Calu3 (cell line): ENCODE measurements around the gene INAVA. TPM values are rescaled to one million over a fixed set of nuclear protein-coding genes. Genes with fewer than 3 reads are reported as not detected.
"Not testable (repeated sequence)": the region's sequence is repeated elsewhere in the genome, so short reads cannot be mapped to it uniquely, and the experiment has no call there.

ENCODE experiments used
- BruUV-seq: library from RNA; stranded (reverse); fragments of 400-500 nt; replicated peaks from 2 replicates; lab custom pipeline; 2021; lab: Mats Ljungman, UMichigan
- CTCF ChIA-PET: fragments of 300-600 bp; sonication (Branson Sonifier 250); formaldehyde crosslinking; loops from one replicate; lab custom pipeline; 2022; ENCODE audit warnings: antibody characterized with exemption; lab: Charles Lee
- DNase-seq: peaks from one replicate; pipeline ENCODE4 v3.0.0; 2022
- H3K27ac Mint-ChIP-seq: one replicate; pipeline ENCODE4 v1.8.0; 2022; ENCODE audit warnings: mixed read lengths; ENCODE audit not compliant: unreplicated experiment
- H3K27me3 Mint-ChIP-seq: one replicate; pipeline ENCODE4 v1.8.0; 2022; ENCODE audit warnings: mixed read lengths; ENCODE audit not compliant: unreplicated experiment
- H3K36me3 Mint-ChIP-seq: one replicate; pipeline ENCODE4 v1.8.0; 2022; ENCODE audit warnings: mild to moderate bottlenecking, moderate library complexity, mixed read lengths; ENCODE audit not compliant: insufficient read depth, unreplicated experiment
- H3K4me1 Mint-ChIP-seq: one replicate; pipeline ENCODE4 v1.8.0; 2022; ENCODE audit warnings: mild to moderate bottlenecking, low read depth, mixed read lengths; ENCODE audit not compliant: unreplicated experiment
- H3K4me3 Mint-ChIP-seq: one replicate; pipeline ENCODE4 v1.8.0; 2022; ENCODE audit warnings: mild to moderate bottlenecking, low read depth, moderate library complexity, mixed read lengths; ENCODE audit not compliant: unreplicated experiment
- H3K9me3 Mint-ChIP-seq: one replicate; pipeline ENCODE4 v1.8.0; 2022; ENCODE audit warnings: low read depth, mixed read lengths; ENCODE audit not compliant: unreplicated experiment
- CTCF ChIP-seq: fragments of 200-600 bp; IDR thresholded peaks from one replicate; pipeline ENCODE4 v1.8.0; 2022; ENCODE audit warnings: antibody characterized with exemption; ENCODE audit not compliant: unreplicated experiment
- intact Hi-C: fragments of 100-400 bp; cut with micrococcal nuclease; formaldehyde crosslinking; loops from one replicate; pipeline ENCODE4 v1.10.0; 2022; ENCODE audit not compliant: unreplicated experiment
- total RNA-seq: library from RNA; stranded (reverse); gene quantifications from 2 replicates; pipeline ENCODE4 v1.2.3, GENCODE V29; 2022

Gene INAVA
- total RNA-seq, 1 experiment from 2014 or later, result 175 TPM

- intact Hi-C loops, result no loop called here
- CTCF ChIA-PET, result no interaction called here
- Mint-ChIP-seq H3K36me3 (peaks cover 13% of the 10 kb centered on the region), H3K4me3 (no peak overlapping the region), H3K9me3 (no peaks in the 10 kb centered on the region), H3K4me1 (no peaks in the 10 kb centered on the region), H3K27me3 (no peaks in the 10 kb centered on the region), H3K27ac (no peak overlapping the region)
- BruUV-seq, result no TSS peak
- TF ChIP-seq CTCF, result no peak
- no peak for DNase-seq
Measured at GRCh38 chr1:200960236-200960947, 65.7 kb downstream of the INAVA start.

GRCh38 chr1:200960948-200961340 is 66.2 kb downstream of the INAVA start:
- DNase-seq, result no peak

GRCh38 chr1:200962151-200962550 is 67.5 kb downstream of the INAVA start:
- H3K9me3 Mint-ChIP-seq, intact Hi-C loops, H3K4me1 Mint-ChIP-seq, BruUV-seq, DNase-seq, H3K27me3 Mint-ChIP-seq, H3K27ac Mint-ChIP-seq, H3K4me3 Mint-ChIP-seq, CTCF ChIA-PET: not testable (repeated sequence)
- H3K36me3 Mint-ChIP-seq, result peaks cover 17% of the 10 kb centered on the region

More at GRCh38 chr1:200960948-200961340, 66.2 kb downstream of the INAVA start:
- BruUV-seq, result no TSS peak
- CTCF ChIA-PET, result no interaction called here
- no peaks in the 10 kb centered on the region for H3K4me1 Mint-ChIP-seq
- no peaks in the 10 kb centered on the region for H3K9me3 Mint-ChIP-seq
- intact Hi-C loops, result no loop called here
- H3K36me3 Mint-ChIP-seq, result peaks cover 13% of the 10 kb centered on the region
- H3K27ac Mint-ChIP-seq, result no peak overlapping the region
- no peak overlapping the region for H3K4me3 Mint-ChIP-seq
- TF ChIP-seq CTCF, result no peak
- no peaks in the 10 kb centered on the region for H3K27me3 Mint-ChIP-seq

GRCh38 chr1:200962631-200963030 is 67.9 kb downstream of the INAVA start:
- no peak for TF ChIP-seq CTCF

GRCh38 chr1:200963076-200963475 is 68.4 kb downstream of the INAVA start:
- Mint-ChIP-seq H3K4me3 (no peak overlapping the region), H3K9me3 (no peaks in the 10 kb centered on the region), H3K36me3 (peaks cover 19% of the 10 kb centered on the region), H3K27me3 (no peaks in the 10 kb centered on the region), H3K27ac (no peak overlapping the region), H3K4me1 (no peaks in the 10 kb centered on the region)
- no TSS peak for BruUV-seq
- CTCF ChIA-PET, result no interaction called here
- DNase-seq, result no peak
- intact Hi-C loops, result no loop called here
- TF ChIP-seq CTCF, result no peak

More at GRCh38 chr1:200962631-200963030, 67.9 kb downstream of the INAVA start:
- Mint-ChIP-seq H3K36me3 (peaks cover 17% of the 10 kb centered on the region), H3K27me3 (no peaks in the 10 kb centered on the region), H3K4me3 (no peak overlapping the region), H3K27ac (no peak overlapping the region), H3K4me1 (no peaks in the 10 kb centered on the region), H3K9me3 (no peaks in the 10 kb centered on the region)
- BruUV-seq, result no TSS peak
- no peak for DNase-seq
- intact Hi-C loops, result no loop called here
- CTCF ChIA-PET, result no interaction called here

GRCh38 chr1:200963888-200964287 is 69.2 kb downstream of the INAVA start:
- H3K4me3 Mint-ChIP-seq, H3K27ac Mint-ChIP-seq, DNase-seq, BruUV-seq, H3K27me3 Mint-ChIP-seq, intact Hi-C loops, H3K4me1 Mint-ChIP-seq, CTCF ChIA-PET, H3K9me3 Mint-ChIP-seq: not testable (repeated sequence)
- H3K36me3 Mint-ChIP-seq, result peaks cover 26% of the 10 kb centered on the region
